Fibroblast of villous mesenchyme (primary cell): Measurements from ENCODE around the gene STAC. TPM values are rescaled to one million over a fixed set of nuclear protein-coding genes. Genes with fewer than 3 reads are reported as not detected.
"Not testable (repeated sequence)": the region's sequence is repeated elsewhere in the genome, so short reads cannot be mapped to it uniquely, and the experiment has no call there.

Source experiments
- DNase-seq: peaks from one replicate; pipeline ENCODE4 v3.0.0-alpha.2; 2010; ENCODE audit warnings: low read depth
- H3K4me3 ChIP-seq: 2 replicates; pipeline ENCODE4 v1.5.1; 2011; ENCODE audit warnings: low read depth, mild to moderate bottlenecking, low read length
- total RNA-seq: library from RNA; depleted of rRNA; stranded (reverse); fragments of >200 nt; gene quantifications from 2 replicates; pipeline ENCODE4 v1.2.3, GENCODE V29; 2012
- TF ChIP-seq, protein P1 (sequence below): IDR thresholded peaks from 2 replicates; pipeline ENCODE4 v1.5.1; 2012; ENCODE audit warnings: low read depth, mild to moderate bottlenecking, low read length; ENCODE audit not compliant: insufficient read depth

Gene STAC
- total RNA-seq, 1 donor: 0.43 TPM

DNA sequence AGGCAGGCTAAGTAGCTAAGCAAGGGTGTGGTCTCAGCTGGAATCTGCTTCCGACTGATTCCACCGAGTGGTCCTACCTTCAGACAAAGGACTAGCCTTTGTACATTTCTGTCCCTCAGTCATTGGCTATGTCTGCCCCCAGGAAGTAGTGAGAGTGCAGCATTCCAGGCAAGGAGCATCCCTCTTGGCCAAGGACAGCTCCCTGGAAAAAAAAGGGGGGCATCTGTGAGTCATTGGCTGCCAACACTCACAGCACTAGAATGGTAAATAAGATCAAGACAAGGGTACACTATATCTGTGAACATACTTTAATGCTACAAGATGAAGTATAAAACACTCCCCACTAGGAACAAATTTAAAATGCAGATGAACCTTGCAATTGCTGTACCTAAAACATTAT lies 66.8 kb downstream of the STAC start:
- no peak overlapping the region for H3K4me3 ChIP-seq
- TF ChIP-seq, protein P1, sequence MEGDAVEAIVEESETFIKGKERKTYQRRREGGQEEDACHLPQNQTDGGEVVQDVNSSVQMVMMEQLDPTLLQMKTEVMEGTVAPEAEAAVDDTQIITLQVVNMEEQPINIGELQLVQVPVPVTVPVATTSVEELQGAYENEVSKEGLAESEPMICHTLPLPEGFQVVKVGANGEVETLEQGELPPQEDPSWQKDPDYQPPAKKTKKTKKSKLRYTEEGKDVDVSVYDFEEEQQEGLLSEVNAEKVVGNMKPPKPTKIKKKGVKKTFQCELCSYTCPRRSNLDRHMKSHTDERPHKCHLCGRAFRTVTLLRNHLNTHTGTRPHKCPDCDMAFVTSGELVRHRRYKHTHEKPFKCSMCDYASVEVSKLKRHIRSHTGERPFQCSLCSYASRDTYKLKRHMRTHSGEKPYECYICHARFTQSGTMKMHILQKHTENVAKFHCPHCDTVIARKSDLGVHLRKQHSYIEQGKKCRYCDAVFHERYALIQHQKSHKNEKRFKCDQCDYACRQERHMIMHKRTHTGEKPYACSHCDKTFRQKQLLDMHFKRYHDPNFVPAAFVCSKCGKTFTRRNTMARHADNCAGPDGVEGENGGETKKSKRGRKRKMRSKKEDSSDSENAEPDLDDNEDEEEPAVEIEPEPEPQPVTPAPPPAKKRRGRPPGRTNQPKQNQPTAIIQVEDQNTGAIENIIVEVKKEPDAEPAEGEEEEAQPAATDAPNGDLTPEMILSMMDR: no peak
- no peak for DNase-seq

DNA sequence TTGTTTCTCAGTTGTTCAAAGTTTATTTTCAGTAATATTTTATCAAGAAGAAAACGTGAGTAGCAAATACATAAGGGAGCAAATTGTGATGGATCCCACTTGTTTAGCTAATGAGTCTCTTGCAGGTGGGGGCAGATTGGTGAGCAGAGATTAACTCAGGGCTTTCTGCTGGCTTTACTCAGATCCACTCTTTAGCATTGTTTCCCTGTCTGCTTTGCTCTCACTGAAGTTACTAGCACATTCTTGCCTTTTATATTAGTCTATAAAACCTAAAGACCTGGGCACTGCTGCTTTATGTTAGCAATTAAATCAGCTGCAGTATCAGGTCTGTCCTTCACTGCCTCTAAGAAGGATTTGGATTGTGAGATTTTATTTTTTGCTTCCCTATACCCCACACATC lies 71.5 kb downstream of the STAC start:
- no peak for DNase-seq
- TF ChIP-seq, protein P1: no peak
- H3K4me3 ChIP-seq: no peak overlapping the region

DNA sequence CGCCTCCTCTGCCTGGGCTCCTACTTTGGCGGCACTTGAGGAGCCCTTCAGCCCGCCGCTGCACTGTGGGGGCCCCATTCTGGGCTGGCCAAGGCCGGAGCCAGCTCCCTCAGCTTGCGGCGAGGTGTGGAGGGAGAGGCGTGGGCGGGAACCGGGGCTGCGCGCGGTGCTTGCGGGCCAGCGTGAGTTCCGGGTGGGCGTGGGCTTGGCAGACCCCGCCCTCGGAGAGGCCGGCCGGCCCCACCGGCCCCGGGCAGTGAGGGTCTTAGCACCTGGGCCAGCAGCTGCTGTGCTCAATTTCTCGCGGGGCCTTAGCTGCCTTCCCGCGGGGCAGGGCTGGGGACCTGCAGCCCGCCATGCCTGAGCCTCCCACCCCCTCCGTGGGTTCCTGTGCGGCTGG lies 72.9 kb downstream of the STAC start:
- not testable (repeated sequence) for DNase-seq, H3K4me3 ChIP-seq

GRCh38 chr3:36453896-36454295 lies 73.6 kb downstream of the STAC start:
- H3K4me3 ChIP-seq, DNase-seq: not testable (repeated sequence)

GRCh38 chr3:36455406-36455805 lies 75.1 kb downstream of the STAC start:
- DNase-seq: no peak
- TF ChIP-seq, protein P1: no peak
- no peak overlapping the region for H3K4me3 ChIP-seq

DNA sequence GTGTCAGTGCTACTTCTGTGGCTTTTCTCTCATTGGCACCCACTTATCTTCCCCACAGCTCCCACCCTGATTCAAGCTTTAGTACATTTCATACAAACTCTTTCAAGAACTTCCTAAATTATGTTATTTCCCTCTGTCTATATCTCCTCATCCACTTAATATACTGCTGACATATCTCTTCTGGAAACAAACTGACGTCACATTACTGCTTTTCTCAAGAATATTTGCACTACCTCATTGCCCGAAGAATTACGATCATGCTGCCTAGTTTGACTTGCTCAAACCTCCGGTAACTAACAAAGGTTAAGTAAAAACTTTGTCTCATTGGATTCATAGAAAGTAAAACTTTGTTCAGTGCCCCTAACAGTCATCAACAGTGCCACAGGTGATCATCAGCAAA lies 76.5 kb downstream of the STAC start:
- TF ChIP-seq, protein P1: no peak
- no peak for DNase-seq
- H3K4me3 ChIP-seq: no peak overlapping the region

DNA sequence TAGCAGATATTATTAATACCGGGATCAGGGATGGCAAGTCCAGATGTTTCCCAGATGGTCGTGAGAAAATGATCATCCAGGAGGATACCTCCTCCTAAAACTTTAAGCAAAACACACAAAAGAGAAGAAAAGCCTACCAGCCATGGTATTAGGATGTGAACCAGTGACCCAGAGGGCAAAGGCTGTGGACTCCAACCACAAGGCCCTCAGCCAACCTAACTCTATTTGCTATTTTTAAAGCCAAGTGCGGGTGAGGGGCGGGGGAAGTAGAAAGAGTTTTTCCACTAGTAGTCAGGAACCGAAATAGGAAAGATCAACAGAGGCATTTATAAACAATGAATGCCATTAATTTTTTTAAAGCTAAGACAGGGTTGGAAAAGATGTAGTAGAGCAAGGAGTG lies 77.4 kb downstream of the STAC start:
- no peak for DNase-seq
- no peak overlapping the region for H3K4me3 ChIP-seq
- TF ChIP-seq, protein P1: no peak

- DNase-seq: no peak
- TF ChIP-seq, protein P1: no peak
Measured at GRCh38 chr3:36459177-36459576, 78.9 kb downstream of the STAC start.

More at GRCh38 chr3:36459177-36459576, 78.9 kb downstream of the STAC start:
- no peak overlapping the region for H3K4me3 ChIP-seq
